Measurements from ENCODE around the gene ANKRD39.
"Not testable (repeated sequence)": the region's sequence is repeated elsewhere in the genome, so short reads cannot be mapped to it uniquely, and the experiment has no call there.

ANKRD39 gene

DNA sequence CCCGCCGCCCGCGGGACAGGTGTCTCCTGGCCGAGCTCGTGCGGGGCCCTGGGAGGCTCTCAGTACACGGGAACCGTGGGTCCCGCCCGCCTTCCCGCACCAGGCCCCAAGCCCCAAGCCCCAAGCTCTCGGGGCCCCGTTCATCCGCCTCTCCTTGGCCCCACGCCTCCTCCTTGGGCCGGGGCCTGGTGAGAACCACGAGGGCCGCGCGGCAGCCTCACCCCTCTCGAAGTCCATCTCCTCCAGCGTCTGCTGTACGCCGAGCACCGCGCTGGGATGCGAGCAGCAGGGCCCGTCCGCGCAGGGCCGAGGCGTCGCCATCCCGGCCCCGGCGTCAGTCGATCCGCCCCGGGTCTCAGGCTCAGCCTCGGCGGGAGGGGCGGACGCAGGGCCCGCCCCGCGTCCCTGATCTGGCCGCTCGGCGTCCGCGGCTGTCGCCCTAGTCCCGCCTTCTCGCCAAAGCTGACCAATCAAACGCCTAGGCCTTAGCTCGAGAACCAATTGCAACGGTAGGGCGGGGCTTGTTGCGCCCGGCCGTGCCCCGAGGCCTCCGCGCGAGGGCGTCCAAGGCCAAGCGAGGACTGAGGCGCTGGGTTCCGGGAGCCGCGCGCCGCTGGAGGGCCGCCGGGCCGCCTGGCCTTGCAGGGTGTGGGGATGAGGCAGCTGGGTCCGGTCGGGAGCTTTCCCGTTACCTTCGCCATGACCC lies at the start of gene ANKRD39:
Gene ANKRD39, minus strand, starts transcription at position 350 of the 706 bp plus-strand sequence. Its CDS starts 29 bp downstream, at position 321.
- peak; percentile 98 for DNase-seq

DNA sequence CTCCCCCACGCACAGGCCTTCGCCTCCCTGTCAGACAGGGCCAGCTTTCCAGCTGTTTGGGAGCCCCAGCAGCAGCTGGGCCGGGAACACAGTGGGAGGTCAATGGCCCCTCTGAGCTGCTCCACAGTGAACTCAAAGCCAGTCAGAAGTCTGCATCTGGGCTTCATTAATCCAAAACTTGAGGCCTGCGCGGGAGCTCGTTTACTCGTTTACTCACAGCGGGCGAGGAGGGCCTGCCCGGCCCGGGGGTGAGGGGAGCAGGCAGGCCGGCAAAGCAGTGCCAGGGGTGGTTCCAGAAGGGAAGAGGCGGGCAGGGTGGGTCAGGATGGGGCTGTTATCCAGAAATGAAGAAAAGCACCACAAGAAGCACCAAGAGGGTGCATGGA lies 48.9 kb upstream of the ANKRD39 start:
- DNase-seq = no peak

DNA sequence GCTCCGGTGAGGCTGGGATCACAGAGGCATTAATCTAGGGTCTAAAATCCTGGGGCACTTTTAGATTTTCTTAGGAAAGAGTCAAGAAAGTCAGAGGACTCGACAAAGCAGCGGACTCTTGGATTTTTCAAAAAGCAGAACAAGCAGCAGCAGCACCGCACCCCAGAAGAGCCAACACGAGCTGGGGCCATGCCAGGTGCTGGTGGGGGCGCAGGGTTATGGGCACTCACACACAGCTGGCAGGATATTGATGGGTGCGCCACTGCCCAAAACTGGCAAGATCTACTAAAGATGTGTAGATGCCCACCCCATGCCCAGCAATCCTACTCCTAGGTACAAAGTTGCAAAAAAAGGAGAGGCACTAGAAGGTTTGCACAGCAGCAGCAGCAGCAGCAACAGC lies 46.0 kb upstream of the ANKRD39 start:
- DNase-seq = no peak

DNA sequence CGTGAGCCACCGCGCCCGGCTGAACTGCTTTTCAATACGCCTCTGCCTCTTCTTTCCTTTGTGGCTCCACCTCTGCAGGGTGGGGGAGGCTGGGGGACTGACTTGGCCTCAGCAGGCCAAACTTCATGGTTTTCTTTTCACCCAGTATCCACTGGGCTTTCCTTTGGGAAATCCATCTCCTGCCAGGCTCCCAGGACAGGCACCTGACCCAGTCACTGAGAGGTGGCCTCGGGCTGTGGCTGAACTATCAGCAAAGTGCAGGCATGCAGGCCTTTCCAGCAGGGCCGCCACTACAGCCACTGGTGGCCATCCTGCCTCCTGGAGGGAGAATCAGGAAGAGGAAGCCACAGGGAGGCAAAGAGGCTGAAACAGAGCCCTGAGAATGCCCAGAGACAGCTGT lies 45.5 kb upstream of the ANKRD39 start:
- DNase-seq = no peak

DNA sequence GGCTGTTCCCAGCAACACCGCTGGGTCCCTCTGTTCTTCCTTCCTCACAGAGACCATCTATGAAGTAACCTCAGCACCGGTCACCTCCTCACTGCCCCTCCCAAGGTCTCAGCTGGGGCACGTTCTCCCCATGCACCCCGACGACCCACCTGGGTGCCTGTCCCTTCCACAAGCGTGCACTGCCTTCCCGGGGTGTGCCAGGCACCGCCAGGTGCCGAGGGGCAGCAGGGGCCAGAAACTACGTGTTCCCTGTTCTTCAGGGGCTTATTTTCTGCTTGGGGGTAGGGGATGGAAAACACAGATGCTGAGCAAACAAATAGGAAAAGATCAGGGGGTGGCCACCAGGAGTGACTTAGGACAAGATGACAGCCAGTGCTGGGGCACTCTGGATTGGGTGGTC lies 42.4 kb upstream of the ANKRD39 start:
- DNase-seq = no peak

DNA sequence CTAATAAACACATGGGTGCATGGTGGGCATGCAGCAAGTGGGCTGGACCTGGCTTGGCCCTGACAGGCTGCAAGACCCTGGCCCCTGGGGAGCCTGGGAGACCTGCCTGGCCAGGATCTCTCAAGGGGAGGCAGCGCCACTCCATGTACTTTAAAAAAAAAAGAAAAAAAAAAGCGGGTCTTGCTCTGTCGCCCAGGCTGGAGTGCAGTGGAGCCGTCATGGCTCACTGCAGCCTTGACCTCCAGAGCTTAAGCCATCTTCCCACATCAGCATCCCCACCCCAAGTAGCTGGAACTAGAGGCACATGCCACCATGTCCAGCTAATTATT lies 41.6 kb upstream of the ANKRD39 start:
- DNase-seq = no peak

DNA sequence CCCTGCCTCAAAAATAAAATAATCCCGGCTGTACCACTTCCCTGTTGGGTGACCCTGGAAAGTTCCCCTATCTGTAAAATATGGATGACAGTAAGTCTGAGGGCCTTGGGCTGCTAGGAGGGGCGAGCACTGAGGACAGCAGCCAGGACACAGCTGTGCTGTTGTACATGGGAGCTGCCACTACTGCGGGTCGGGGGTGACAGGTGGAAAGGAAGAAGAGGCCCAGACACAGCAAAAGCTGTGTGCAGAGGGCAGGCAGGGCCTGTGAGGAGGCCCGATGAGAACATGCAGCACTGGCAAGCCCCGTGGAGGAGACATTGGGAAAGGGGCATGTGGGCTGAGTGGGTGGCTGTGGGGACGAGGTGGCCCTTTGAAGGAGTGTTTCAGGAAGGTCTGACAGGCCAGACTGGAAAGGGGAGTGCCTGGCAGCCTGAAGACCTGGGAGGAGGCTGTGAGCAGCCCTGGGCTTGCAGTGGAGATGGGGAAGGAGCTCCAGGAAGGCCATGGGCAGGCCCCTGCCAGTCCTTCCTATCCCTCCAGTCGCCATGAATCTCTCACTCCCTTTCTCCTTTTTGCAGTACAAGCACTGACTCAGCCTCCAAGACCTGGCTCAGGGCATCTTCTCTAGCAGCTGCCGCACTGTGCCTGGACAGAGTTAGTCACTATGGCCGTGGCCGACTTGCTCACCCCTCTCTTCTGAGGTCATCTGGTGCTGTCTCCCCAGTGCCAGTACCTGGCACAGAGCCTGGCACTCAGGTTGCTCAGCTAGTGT lies 41.0 kb upstream of the ANKRD39 start:
- DNase-seq = no peak

GRCh38 chr2:96898135-96898505 lies 40.3 kb upstream of the ANKRD39 start:
- DNase-seq = no peak

DNA sequence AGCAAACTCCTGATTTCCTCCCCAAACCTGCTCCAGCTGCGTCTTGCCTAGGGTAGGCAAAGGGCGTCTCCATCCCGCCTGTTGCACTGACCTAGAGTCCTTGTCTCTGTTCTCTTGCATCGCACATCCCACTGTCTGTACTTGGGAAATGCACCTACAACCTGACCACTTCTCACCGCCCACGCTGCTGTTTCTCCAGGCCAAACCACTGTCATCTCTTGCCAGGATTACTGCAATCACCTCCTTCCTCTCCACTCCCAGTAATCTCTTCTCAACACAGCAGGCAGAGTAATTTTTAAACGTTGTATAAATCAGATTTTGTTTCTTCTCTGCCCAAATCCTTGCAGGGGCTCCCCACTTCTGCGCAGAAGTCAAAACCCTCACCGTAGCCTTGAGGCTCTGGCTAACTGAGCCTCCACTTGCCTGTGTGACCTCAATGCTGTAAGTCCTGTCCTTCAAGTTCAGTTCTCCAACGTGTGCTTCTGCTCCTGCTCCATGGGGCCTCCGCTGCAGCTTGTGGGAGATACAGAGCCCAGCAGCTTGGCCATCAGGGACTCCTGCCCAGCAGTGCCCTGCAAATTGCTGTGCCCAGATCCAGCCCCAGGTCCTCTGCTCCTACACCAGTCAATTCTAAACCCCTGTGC lies 39.8 kb upstream of the ANKRD39 start:
- no peak for DNase-seq

- no peak for DNase-seq
Observed at GRCh38 chr2:96895746-96896651, 38.2 kb upstream of the ANKRD39 start.

DNA sequence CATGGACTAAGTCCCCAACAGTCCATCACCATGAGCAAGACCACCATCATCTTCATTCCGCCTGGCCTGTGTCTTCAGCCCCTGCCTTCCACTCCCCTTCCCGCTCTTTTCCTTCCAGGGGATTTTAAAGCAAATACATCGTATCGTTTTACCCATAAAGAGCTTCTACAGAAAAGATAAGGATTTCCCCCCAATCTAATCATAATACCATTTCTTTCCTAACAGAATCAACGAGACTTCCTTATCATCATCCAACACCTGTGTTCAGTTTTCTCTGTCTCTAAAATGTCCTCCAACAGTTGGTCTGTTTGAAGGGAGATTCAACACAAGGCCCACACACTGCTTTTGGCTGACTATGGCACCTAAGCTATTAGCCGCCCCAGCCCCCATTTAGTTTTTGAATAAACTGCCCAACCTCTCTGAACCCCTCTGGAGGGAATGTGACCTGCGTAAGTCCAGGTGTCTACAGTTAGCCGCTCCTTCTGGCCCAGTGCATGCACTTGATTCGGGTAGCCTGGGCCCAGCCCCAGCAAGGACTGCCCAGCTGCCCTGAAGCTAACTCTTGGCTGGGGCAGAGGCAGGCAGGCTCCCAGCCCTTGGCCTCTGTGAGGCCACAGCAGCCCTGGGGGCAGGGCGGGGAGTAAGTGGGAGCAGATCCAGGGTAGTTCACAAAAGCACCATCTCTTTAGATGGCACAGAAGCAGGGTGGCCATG lies 37.4 kb upstream of the ANKRD39 start:
- DNase-seq = no peak

DNA sequence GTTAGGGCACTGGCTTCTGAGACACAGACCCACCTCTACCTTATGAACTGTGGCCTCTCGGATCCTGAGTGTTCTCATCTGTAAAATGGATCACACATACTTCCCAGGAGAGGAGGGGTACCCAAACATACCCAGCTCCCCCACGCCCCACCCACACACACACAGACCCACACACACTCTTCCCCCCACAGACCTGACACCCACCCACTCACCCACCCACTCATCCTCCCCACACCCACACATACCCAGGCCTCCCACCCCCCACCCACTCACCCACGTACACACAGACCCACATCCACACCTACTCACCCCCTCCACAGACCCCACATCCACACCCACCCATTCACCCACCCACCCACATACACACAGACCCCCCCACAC lies 36.3 kb upstream of the ANKRD39 start:
- DNase-seq = no peak

GRCh38 chr2:96893289-96894150 lies 35.7 kb upstream of the ANKRD39 start:
- no peak for DNase-seq

GRCh38 chr2:96891591-96892333 lies 33.9 kb upstream of the ANKRD39 start:
- no peak for DNase-seq

- no peak for DNase-seq
Observed at GRCh38 chr2:96890726-96891385, 33.0 kb upstream of the ANKRD39 start.

DNA sequence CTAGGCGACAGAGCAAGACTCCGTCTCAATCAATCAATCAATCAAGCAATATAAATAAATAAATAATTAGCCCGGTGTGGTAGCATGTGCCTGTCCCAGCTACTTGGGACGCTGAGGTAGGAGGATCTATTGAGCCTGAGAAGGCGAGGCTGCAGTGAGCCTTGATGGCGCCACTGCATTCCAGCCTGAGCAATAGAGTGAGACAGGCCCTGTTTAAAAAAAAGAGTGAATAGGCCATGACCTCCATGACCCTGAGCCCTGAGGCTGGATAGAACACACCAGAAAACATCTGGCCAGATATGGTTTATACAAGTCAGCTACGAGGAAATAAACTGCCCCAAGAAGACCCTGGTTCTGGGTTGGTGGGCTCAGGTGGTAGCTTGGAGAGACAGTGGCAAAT lies 32.4 kb upstream of the ANKRD39 start:
- DNase-seq = no peak

DNA sequence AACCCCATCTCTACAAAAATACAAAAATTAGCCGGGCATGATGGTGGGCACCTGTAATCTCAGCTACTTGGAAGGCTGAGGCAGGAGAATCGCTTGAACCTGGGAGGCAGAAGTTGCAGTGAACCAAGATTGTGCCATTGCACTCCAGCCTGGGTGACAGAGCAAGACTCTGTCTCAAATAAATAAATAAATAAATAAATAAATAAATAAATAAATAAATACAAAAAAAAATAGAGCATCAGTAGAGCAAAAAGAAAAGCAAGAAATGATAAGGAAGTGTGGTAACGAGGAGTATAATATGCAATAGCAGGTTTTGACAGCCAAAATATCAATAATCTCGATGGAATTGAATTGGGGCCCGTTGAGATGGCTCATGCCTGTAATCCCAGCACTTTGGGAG lies 31.7 kb upstream of the ANKRD39 start:
- DNase-seq = not testable (repeated sequence)

- no peak for DNase-seq
Observed at GRCh38 chr2:96888072-96889011, 30.5 kb upstream of the ANKRD39 start.

DNA sequence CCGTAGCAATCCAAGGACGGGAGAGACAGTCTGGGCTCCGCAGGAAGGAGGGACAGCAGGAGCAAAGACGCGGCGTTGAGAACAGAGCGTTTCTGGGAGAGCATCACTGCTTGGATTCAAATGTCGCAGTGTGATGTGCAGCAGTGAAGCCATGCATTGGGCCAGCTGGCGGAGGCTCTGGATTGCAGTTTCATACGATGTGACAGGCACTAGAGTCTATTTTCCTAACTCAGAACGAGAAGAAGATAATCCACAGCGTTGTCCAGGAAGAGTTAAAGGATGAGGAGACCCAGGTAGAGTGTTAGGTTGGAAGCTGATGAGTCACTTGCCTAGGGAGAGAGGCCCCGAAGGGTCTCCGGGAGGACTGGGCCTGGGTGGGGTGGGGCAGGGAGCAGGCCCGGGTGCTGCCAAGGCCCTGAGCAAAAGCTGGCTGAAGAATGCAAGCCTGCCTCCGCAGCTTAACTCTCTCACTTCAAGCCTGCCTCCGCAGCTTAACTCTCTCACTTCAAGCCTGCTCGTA lies 29.7 kb upstream of the ANKRD39 start:
- DNase-seq = no peak
